GM12873 (cell line): ENCODE results near the gene MC1R.

Experiments
- CTCF ChIP-seq: IDR thresholded peaks from 2 replicates; pipeline ENCODE4 v1.5.1; 2012; ENCODE audit warnings: low read depth, mild to moderate bottlenecking, moderate library complexity, low read length, control low read depth; ENCODE audit not compliant: insufficient read depth; ENCODE audit errors: missing control alignments

MC1R gene

GRCh38 chr16:89949756-89950155 is 31.1 kb downstream of the MC1R start:
- TF ChIP-seq CTCF = no peak

- no peak for TF ChIP-seq CTCF
Measured at GRCh38 chr16:89951509-89951908, 32.8 kb downstream of the MC1R start.

- no peak for TF ChIP-seq CTCF
Measured at GRCh38 chr16:89952049-89952448, 33.4 kb downstream of the MC1R start.

- TF ChIP-seq CTCF = no peak
Measured at GRCh38 chr16:89952551-89952950, 33.9 kb downstream of the MC1R start.

GRCh38 chr16:89953671-89954406 is 35.2 kb downstream of the MC1R start:
- no peak for TF ChIP-seq CTCF

- TF ChIP-seq CTCF = no peak
Measured at GRCh38 chr16:89954462-89954861, 35.8 kb downstream of the MC1R start.

GRCh38 chr16:89955001-89955685 is 36.5 kb downstream of the MC1R start:
- no peak for TF ChIP-seq CTCF
